Spleen (tissue), 11 donors: ENCODE results near the gene FLT1. TPM values are rescaled to one million over a fixed set of nuclear protein-coding genes. Genes with fewer than 3 reads are reported as not detected.
A peak's percentile ranks its signal among the peaks of the same experiment; 100 is the strongest.

ENCODE experiments used
- DNase-seq: peaks from one replicate; pipeline ENCODE4 v3.0.0-alpha.2; 2020
- H3K27ac ChIP-seq, 8 donors: fragments of 200-600 bp; sonication (generic) in 7 of 8; 1 replicate in 4 of 8; 2 replicates in 4 of 8; pipeline versions ENCODE4 v1.5.0 to v1.8.0; 2016 to 2021; ENCODE audit warnings: inconsistent platforms in 4 of 8, mild to moderate bottlenecking in 4 of 8, moderate library complexity in 1 of 8
- H3K27me3 ChIP-seq, 7 donors: fragments of 200-600 bp; sonication (generic) in 6 of 7; replicated peaks in 1 of 7; 1 replicate in 4 of 7; 2 replicates in 3 of 7; pipeline versions ENCODE4 v1.5.0 to v1.8.0; 2016 to 2021; ENCODE audit warnings: inconsistent platforms in 3 of 7, mild to moderate bottlenecking in 1 of 7
- H3K36me3 ChIP-seq, 6 donors: fragments of 200-600 bp; sonication (generic) in 5 of 6; 1 replicate in 4 of 6; 2 replicates in 2 of 6; pipeline versions ENCODE4 v1.5.0 to v1.8.0; 2016 to 2021; ENCODE audit warnings: inconsistent platforms in 2 of 6
- H3K4me1 ChIP-seq, 6 donors: fragments of 200-600 bp; sonication (generic) in 5 of 6; 1 replicate in 3 of 6; 2 replicates in 3 of 6; pipeline versions ENCODE4 v1.5.0 to v1.8.0; 2016 to 2021; ENCODE audit warnings: inconsistent platforms in 3 of 6
- H3K4me3 ChIP-seq, 8 donors: fragments of 200-600 bp; sonication (generic) in 7 of 8; 1 replicate in 4 of 8; 2 replicates in 4 of 8; pipeline versions ENCODE4 v1.5.0 to v1.8.0; 2016 to 2021; ENCODE audit warnings: inconsistent platforms in 4 of 8, mild to moderate bottlenecking in 4 of 8, moderate library complexity in 2 of 8
- H3K9me3 ChIP-seq, 8 donors: fragments of 200-600 bp; sonication (generic) in 7 of 8; 1 replicate in 4 of 8; 2 replicates in 4 of 8; pipeline versions ENCODE4 v1.5.0 to v1.8.0; 2016 to 2021; ENCODE audit warnings: inconsistent platforms in 4 of 8
- CTCF ChIP-seq, 11 experiments: fragments of 200-600 bp in 7 of 11; fragments of 450-650 bp in 4 of 11; sonication (generic) in 4 of 11; IDR thresholded peaks in 8 of 11; conservative IDR thresholded peaks in 3 of 11; 1 replicate in 7 of 11; 2 replicates in 4 of 11; pipeline versions ENCODE4 v1.4.0 to v1.8.0; 2016 to 2021; ENCODE audit warnings: antibody characterized with exemption in 11 of 11, inconsistent platforms in 4 of 11, mild to moderate bottlenecking in 1 of 11
- POLR2A ChIP-seq, 3 donors: fragments of 450-650 bp; IDR thresholded peaks; one replicate each; pipeline ENCODE4 v1.5.1; 2017; ENCODE audit warnings: antibody characterized with exemption in 3 of 3, mild to moderate bottlenecking in 1 of 3
- POLR2AphosphoS5 ChIP-seq, 3 donors: sonication (generic); formaldehyde crosslinking; IDR thresholded peaks; one replicate each; pipeline ENCODE4 v1.5.1; 2017; ENCODE audit warnings: antibody characterized with exemption in 3 of 3
- WGBS, 5 donors: extraction: QIAGEN DNeasy Blood & Tissue Kit in 3 of 5; methylation state at CpG; one replicate each; pipeline versions ENCODE4 v1.1.5 to v1.1.7; 2013 to 2018; 5-methylcytosine and 5-hydroxymethylcytosine counted together
- intact Hi-C: fragments of 100-400 bp; cut with DNase I; formaldehyde crosslinking; loops from one replicate; pipeline ENCODE4 v1.15.0; 2023; ENCODE audit warnings: low total_unique reads
- polyA plus RNA-seq, 3 donors: library from polyadenylated mRNA; stranded (reverse); fragments of 200-250 nt; gene quantifications; one replicate each; pipeline ENCODE4 v1.2.1, GENCODE V29; 2013
- total RNA-seq, 7 donors: library from RNA; depleted of rRNA in 3 of 7; stranded (reverse); fragments of >200 nt in 3 of 7; fragmentation: NEBNext Ultra II Directional in 4 of 7; extraction: Animal tissue kit (Norgen Biotek cat#: 25700) in 4 of 7; gene quantifications; one replicate each; pipeline versions ENCODE4 v1.1.0 to v1.2.1, GENCODE V29; 2016 to 2021
- donor health status: healthy with polysubstance abuse.
- donor health status: DM: no; HTN: no; CAD: no; lungs with moderate emphysema.
- donor health status: DM: no; HTN: no; CAD: no.
- donor health status: Bipolar disorder and iron deficiency.
- donor health status: healthy.
- donor health status: DM: no; HTN: no; CAD: no.
- donor health status: DM: yes; HTN: yes; CAD: no.

FLT1 gene
- total and polyA plus RNA-seq, 10 donors = 1.2 to 70.6 (median 55.4) TPM

GRCh38 chr13:28316836-28317235 is 178.1 kb downstream of the FLT1 start:
- intact Hi-C loops = no loop called here
- TF ChIP-seq POLR2A (IDR thresholded peaks at IDR 0.05) (no peak), POLR2AphosphoS5 (IDR thresholded peaks at IDR 0.05) (no peak), CTCF (IDR thresholded peaks at IDR 0.05 in 8 of 11, conservative IDR thresholded peaks at IDR 0.05 in 3 of 11) (no peak)

GRCh38 chr13:28316129-28316528 is 178.8 kb downstream of the FLT1 start:
- peak overlapping the region in 4 of 8 donors; percentile 13 to 37 (median 16) for H3K27ac ChIP-seq
- DNase-seq = no peak
- 53 to 73% (median 68%) methylated on average over 5 of the region's 5 CpGs for WGBS, 5 donors
- no peak overlapping the region for H3K4me3 ChIP-seq
- no peaks in the 10 kb centered on the region for H3K9me3 ChIP-seq
- H3K27me3 ChIP-seq = no peaks in the 10 kb centered on the region
- peaks cover 0 to 19% (median 6%) of the 10 kb centered on the region in 6 donors for H3K4me1 ChIP-seq
- peaks cover 0 to 6% (median 0%) of the 10 kb centered on the region in 6 donors for H3K36me3 ChIP-seq
- intact Hi-C loops = no loop called here
- peak in 1 of 3 donors; percentile 51 for TF ChIP-seq POLR2AphosphoS5 (IDR thresholded peaks at IDR 0.05)
- TF ChIP-seq POLR2A (IDR thresholded peaks at IDR 0.05) = no peak
- TF ChIP-seq CTCF (IDR thresholded peaks at IDR 0.05 in 8 of 11, conservative IDR thresholded peaks at IDR 0.05 in 3 of 11) = no peak

More at GRCh38 chr13:28316836-28317235, 178.1 kb downstream of the FLT1 start:
- WGBS, 5 donors = 57 to 80% (median 66%) methylated on average over 6 to 7 of the region's 7 CpGs
- Histone ChIP-seq H3K27ac (no peak overlapping the region), H3K27me3 (no peaks in the 10 kb centered on the region), H3K4me3 (no peak overlapping the region), H3K36me3 (peaks cover 0 to 7% (median 0%) of the 10 kb centered on the region in 6 donors), H3K4me1 (peaks cover 0 to 19% (median 6%) of the 10 kb centered on the region in 6 donors), H3K9me3 (no peaks in the 10 kb centered on the region)
- no peak for DNase-seq

GRCh38 chr13:28314879-28315278 is 180.0 kb downstream of the FLT1 start:
- H3K4me3 ChIP-seq = no peak overlapping the region

GRCh38 chr13:28313579-28313978 is 181.3 kb downstream of the FLT1 start:
- no peaks in the 10 kb centered on the region for H3K9me3 ChIP-seq
- intact Hi-C loops = no loop called here
- H3K27me3 ChIP-seq = no peaks in the 10 kb centered on the region
- 75 to 88% (median 87%) methylated on average over 6 of the region's 6 CpGs for WGBS, 5 donors
- peaks cover 0 to under 1% (median 0%) of the 10 kb centered on the region in 6 donors for H3K36me3 ChIP-seq
- no peak overlapping the region for H3K27ac ChIP-seq
- TF ChIP-seq CTCF (IDR thresholded peaks at IDR 0.05 in 8 of 11, conservative IDR thresholded peaks at IDR 0.05 in 3 of 11) = peak in 1 of 11 experiments; percentile 32
- no peak for TF ChIP-seq POLR2A (IDR thresholded peaks at IDR 0.05)
- TF ChIP-seq POLR2AphosphoS5 (IDR thresholded peaks at IDR 0.05) = no peak
- peaks cover 0 to 17% (median 4%) of the 10 kb centered on the region in 6 donors for H3K4me1 ChIP-seq
- DNase-seq = no peak
- H3K4me3 ChIP-seq = no peak overlapping the region

More at GRCh38 chr13:28314879-28315278, 180.0 kb downstream of the FLT1 start:
- Histone ChIP-seq H3K9me3 (no peaks in the 10 kb centered on the region), H3K27ac (no peak overlapping the region), H3K27me3 (no peaks in the 10 kb centered on the region), H3K4me1 (peaks cover 0 to 19% (median 6%) of the 10 kb centered on the region in 6 donors), H3K36me3 (no peaks in the 10 kb centered on the region)
- 90 to 96% (median 93%) methylated on average over 6 of the region's 6 CpGs for WGBS, 5 donors
- intact Hi-C loops = no loop called here
- no peak for DNase-seq
- TF ChIP-seq CTCF (IDR thresholded peaks at IDR 0.05 in 8 of 11, conservative IDR thresholded peaks at IDR 0.05 in 3 of 11) = no peak
- TF ChIP-seq POLR2AphosphoS5 (IDR thresholded peaks at IDR 0.05) = no peak
- no peak for TF ChIP-seq POLR2A (IDR thresholded peaks at IDR 0.05)
